Measurements from ENCODE around the gene CEP63. TPM values are rescaled to one million over a fixed set of nuclear protein-coding genes. Genes with fewer than 3 reads are reported as not detected.
"Not testable (repeated sequence)": the region's sequence is repeated elsewhere in the genome, so short reads cannot be mapped to it uniquely, and the experiment has no call there.

CEP63 gene
- total RNA-seq, 4 donors from 2014 or later = 21.4 to 23.5 (median 22.4) TPM

- no peak for DNase-seq
- Histone ChIP-seq H3K9me3 (no peaks in the 10 kb centered on the region), H3K36me3 (peaks cover 0 to 26% of the 10 kb centered on the region in 2 donors), H3K27me3 (no peaks in the 10 kb centered on the region), H3K4me3 (no peak overlapping the region), H3K4me1 (no peaks in the 10 kb centered on the region), H3K27ac (no peak overlapping the region)
- ATAC-seq = no peak
- intact Hi-C loops (cut with DNase I; ENCODE audit: low total_unique reads) = no loop called here
- in situ Hi-C loops (cut with MboI; ENCODE audit: low sequenced_read_pairs in 4 of 4) = no loop called here
- no peak for TF ChIP-seq POLR2A (IDR thresholded peaks at IDR 0.05)
- TF ChIP-seq, protein P1, sequence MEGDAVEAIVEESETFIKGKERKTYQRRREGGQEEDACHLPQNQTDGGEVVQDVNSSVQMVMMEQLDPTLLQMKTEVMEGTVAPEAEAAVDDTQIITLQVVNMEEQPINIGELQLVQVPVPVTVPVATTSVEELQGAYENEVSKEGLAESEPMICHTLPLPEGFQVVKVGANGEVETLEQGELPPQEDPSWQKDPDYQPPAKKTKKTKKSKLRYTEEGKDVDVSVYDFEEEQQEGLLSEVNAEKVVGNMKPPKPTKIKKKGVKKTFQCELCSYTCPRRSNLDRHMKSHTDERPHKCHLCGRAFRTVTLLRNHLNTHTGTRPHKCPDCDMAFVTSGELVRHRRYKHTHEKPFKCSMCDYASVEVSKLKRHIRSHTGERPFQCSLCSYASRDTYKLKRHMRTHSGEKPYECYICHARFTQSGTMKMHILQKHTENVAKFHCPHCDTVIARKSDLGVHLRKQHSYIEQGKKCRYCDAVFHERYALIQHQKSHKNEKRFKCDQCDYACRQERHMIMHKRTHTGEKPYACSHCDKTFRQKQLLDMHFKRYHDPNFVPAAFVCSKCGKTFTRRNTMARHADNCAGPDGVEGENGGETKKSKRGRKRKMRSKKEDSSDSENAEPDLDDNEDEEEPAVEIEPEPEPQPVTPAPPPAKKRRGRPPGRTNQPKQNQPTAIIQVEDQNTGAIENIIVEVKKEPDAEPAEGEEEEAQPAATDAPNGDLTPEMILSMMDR (IDR thresholded peaks at IDR 0.05 in 4 of 5, conservative IDR thresholded peaks at IDR 0.05 in 1 of 5) = no peak
Observed at GRCh38 chr3:134536781-134537180, 50.9 kb downstream of the CEP63 start.

- no peak for DNase-seq
- Histone ChIP-seq H3K4me1 (no peaks in the 10 kb centered on the region), H3K4me3 (no peak overlapping the region), H3K36me3 (peaks cover 4 to 28% of the 10 kb centered on the region in 2 donors), H3K9me3 (no peaks in the 10 kb centered on the region), H3K27me3 (no peaks in the 10 kb centered on the region), H3K27ac (no peak overlapping the region)
- in situ Hi-C loops (cut with MboI; ENCODE audit: low sequenced_read_pairs in 4 of 4) (no loop called here), intact Hi-C loops (cut with DNase I; ENCODE audit: low total_unique reads) (no loop called here)
- ATAC-seq = no peak
- TF ChIP-seq, protein P1 (IDR thresholded peaks at IDR 0.05 in 4 of 5, conservative IDR thresholded peaks at IDR 0.05 in 1 of 5) = no peak
- TF ChIP-seq POLR2A (IDR thresholded peaks at IDR 0.05) = no peak
Observed at GRCh38 chr3:134542287-134542958, 56.6 kb downstream of the CEP63 start.

- Histone ChIP-seq H3K4me1 (no peaks in the 10 kb centered on the region), H3K9me3 (no peaks in the 10 kb centered on the region), H3K4me3 (no peak overlapping the region), H3K27ac (no peak overlapping the region), H3K27me3 (no peaks in the 10 kb centered on the region), H3K36me3 (peaks cover 4 to 26% of the 10 kb centered on the region in 2 donors)
- TF ChIP-seq, protein P1 (IDR thresholded peaks at IDR 0.05 in 4 of 5, conservative IDR thresholded peaks at IDR 0.05 in 1 of 5) = no peak
- no peak for TF ChIP-seq POLR2A (IDR thresholded peaks at IDR 0.05)
- intact Hi-C loops (cut with DNase I; ENCODE audit: low total_unique reads) = no loop called here
- DNase-seq (no peak), ATAC-seq (no peak)
- in situ Hi-C loops (cut with MboI; ENCODE audit: low sequenced_read_pairs in 4 of 4) = no loop called here
Observed at GRCh38 chr3:134543113-134543512, 57.3 kb downstream of the CEP63 start.

- no peaks in the 10 kb centered on the region for H3K9me3 ChIP-seq
- TF ChIP-seq, protein P1 (IDR thresholded peaks at IDR 0.05 in 4 of 5, conservative IDR thresholded peaks at IDR 0.05 in 1 of 5) = no peak
- no peak for TF ChIP-seq POLR2A (IDR thresholded peaks at IDR 0.05)
- no peaks in the 10 kb centered on the region for H3K27me3 ChIP-seq
- DNase-seq (no peak), ATAC-seq (no peak)
- in situ Hi-C loops (cut with MboI; ENCODE audit: low sequenced_read_pairs in 4 of 4) (no loop called here), intact Hi-C loops (cut with DNase I; ENCODE audit: low total_unique reads) (no loop called here)
- peaks cover 4 to 32% of the 10 kb centered on the region in 2 donors for H3K36me3 ChIP-seq
- no peak overlapping the region for H3K27ac ChIP-seq
- H3K4me1 ChIP-seq = no peaks in the 10 kb centered on the region
- no peak overlapping the region for H3K4me3 ChIP-seq
Observed at GRCh38 chr3:134544316-134544715, 58.5 kb downstream of the CEP63 start.

GRCh38 chr3:134544783-134545182, 58.9 kb downstream of the CEP63 start:
- H3K4me1 ChIP-seq; in situ Hi-C loops (cut with MboI; ENCODE audit: low sequenced_read_pairs in 4 of 4); H3K4me3 ChIP-seq; H3K27ac ChIP-seq; H3K27me3 ChIP-seq; ATAC-seq; DNase-seq; H3K9me3 ChIP-seq; intact Hi-C loops (cut with DNase I; ENCODE audit: low total_unique reads): not testable (repeated sequence)
- peaks cover 4 to 37% of the 10 kb centered on the region in 2 donors for H3K36me3 ChIP-seq
